ENCODE data around the gene RNF130. TPM values are rescaled to one million over a fixed set of nuclear protein-coding genes. Genes with fewer than 3 reads are reported as not detected.
"Not testable (repeated sequence)": the region's sequence is repeated elsewhere in the genome, so short reads cannot be mapped to it uniquely, and the experiment has no call there.

Gene RNF130
- total RNA-seq, 1 donor from 2014 or later = 5.5 TPM

DNA sequence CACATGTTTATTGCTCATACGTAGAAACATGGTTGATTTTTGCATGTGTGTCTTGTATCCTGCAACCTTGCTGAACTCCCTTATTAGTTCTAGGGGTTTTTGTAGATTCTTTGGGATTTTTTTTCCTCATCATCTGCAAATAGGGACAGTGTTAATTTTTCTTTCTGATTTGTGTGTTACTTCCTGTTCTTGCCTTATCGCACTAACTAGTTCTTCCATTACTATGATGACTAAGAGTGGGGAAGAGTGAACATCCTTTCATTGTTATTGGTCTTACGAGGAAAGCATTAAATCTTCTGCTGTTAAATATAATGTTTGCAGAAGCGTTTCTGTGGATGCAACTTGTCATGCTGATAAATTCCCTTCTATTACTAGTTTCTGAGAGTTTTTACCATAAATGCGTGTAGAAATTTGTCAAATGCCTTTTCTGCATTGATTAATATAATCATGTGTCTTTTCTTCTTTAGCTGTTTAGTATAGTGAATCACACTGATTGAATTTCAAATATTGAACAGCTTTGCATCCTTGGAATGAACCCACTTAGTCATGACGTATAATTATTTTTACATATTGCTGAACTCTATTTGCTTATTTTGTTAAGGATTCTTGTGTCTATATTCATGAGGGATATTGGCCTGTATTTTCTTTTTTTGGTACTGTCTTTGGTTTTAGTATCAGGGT, 32.1 kb upstream of the RNF130 start:
- intact Hi-C loops (cut with micrococcal nuclease) = no loop called here

DNA sequence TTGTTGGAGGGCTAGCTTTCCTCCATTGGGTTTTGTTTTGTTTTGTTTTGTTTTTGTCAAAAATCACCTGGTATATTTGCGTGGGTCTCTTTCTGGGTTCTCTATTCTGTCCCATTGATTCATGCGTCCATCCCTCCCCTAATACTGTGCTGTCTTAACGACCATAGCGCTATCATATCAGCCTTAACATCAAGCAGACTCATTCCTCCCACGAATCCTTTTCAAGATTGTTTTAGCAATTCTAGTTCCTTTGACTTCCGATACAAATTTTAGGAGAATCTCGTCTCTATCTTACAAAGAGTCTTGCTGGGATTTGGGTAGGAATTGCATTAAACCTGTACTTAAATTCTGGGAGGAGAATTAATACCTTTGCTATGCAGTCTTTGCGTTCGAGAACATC, 31.1 kb upstream of the RNF130 start:
- intact Hi-C loops (cut with micrococcal nuclease) = no loop called here

DNA sequence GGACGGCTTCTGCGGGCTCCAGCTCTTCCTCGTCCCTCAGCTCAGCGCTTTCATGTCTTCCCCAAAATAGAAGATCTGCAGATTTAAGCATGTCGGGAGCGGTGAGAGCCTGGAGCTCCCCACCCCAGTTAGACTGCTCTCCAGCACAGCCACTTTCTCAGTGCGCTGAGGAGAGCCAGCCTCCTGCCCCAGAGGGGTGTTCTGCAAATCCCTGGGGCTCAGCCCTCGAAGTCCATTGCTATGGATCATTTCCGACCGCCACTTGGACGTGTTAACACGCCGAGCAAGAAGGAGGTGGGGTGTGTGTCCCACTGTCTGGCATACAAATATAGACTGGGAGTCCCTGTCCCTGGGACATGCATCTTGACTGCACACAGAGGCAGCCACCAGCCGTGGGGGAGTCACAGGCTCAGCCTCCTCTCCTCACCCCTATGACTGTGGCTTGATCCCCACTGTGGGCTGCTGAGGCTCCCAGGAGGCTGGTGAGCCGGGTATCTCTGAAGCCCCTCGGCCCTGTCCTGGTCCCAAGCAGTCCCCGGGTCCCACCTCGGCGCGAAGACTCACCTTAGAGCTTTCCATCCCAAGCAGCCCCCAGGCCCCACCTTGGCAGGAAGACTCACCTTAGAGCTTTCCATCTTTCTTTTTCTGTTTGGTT, 30.0 kb upstream of the RNF130 start:
- intact Hi-C loops (cut with micrococcal nuclease) = no loop called here

DNA sequence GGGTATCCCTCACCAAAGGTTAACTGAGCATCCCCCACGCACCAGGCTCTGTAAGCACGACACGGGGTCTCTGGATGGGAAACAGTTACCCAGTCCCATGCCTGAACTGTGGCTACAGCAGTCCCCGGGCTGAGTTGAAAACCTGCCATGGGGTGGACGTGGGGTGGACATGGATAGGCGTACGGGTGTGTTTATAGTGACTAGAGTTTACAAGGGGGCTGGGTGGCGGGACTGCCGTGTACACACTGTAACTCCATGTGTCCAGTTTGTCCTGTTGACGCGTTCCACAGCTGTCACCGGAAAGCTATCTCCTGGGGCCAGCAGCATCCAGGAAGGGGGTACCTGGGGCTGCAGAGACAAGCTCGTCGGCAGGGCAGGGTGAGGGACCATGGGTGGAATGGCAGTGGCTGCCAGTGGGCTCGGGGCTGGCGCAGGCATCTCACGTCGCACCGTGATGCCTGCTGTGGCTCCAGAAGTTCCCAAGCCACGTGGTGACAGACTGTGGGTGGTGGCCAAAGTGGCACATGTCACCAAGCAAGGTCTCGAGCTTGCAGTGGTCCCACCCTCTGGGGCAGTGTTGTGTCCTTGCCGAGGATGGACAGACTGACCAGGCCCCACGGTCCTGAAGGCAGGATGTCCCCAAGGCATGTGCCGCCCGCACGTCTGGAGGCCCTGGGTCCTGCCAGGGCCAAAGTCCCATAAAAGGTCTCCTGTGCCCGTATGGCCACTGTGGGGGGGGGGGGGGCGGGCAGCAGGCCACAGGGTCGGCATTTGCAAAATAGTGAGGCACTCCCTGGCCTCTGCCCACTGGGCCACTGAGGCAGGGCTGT, 29.3 kb upstream of the RNF130 start:
- intact Hi-C loops (cut with micrococcal nuclease) = no loop called here

DNA sequence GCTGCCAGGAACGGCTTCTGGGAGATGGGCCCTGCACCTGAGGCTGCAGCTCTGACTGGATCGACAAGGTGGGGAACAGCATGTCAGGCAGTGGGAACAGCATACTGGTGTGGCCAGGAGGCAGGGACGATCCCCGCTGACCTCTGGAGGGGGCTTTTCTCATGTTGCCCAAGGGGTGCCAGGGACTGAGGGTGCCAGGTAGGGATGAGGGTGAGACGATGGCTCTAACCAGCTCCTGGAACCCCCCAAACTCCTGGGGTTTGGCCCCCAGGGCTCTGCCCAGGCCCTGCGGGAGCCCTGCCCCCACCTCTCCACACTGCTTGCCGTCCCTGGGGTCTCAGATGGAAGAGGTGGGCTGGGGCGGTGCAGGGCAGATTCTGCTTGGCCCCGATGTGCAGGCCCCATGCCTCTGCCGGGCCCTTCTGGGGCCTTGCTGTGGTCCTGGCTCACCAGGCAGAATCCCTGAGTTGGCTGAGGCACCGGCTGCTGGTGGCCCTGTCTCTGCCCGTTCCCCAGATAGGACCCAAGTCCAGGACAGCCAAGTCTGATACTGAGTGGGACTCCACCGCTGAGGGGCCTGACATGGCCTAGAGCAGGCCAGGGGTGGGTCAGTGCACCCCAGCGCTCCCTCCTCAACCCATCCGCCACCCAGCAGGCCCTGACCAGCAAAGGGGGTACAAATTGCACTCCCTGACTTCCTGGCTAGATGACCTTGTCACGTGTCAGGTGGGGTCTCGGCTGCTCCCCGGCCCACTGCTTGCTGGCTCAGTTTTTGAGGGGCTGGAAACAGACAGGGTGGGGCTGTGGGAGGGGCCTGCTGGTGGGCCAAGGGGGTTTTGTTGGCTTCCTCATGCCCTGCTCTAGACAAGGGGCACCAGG, 28.4 kb upstream of the RNF130 start:
- intact Hi-C loops (cut with micrococcal nuclease) = no loop called here

DNA sequence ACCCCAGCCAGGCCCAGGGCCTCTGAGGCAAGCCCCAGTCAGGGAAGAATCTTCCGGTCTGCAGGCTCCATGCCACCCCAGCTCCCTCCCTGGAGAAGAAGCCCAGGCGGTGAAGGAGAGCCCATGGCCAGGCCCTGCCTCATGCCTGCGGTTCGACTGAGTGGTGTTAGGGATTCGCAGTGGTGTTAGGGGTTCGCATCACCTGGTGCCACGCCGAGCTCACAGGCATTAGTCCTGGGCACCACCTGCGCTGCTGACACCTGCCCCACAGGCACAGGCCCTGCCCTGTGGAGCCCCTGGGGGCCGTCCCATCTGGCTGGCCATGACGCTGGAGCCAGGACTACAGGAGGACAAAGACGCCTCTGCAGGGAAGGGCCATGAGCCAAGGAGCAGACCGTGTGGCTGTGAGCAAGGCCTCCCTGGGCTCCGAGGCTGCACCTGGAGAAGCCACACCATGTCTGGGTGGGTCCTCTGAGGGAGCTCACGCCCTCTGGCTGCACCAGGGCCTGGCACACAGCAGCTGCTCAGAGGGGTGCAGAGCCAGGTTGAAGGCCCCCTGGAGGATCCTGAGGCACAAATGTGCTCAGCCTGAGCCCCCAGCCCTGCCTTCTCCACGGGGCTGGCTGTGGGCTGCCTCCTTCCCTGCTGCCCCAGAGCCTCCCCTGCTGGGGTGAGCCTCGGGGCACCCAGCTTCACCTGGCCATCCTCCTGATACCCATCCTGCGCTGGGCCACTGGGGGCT, 27.6 kb upstream of the RNF130 start:
- intact Hi-C loops (cut with micrococcal nuclease) = no loop called here

DNA sequence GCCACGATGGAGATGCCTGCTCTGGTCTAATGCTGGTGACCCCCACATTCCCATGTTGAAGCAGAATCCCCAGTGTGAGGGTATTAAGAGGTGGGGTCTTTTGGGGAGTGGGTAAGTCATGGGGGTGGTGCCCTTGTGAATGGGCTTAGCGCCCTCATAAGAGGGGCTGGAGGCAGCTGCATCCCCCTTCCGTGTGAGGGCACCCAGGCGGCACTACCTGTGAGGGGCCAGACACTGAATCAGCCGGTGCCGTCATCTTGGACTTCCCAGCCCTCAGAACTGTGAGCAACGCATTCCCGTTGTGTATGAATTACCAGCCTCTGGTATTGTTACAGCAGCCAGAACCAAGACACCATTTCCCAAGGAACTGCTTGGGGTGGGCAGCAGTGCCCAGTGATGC, 27.0 kb upstream of the RNF130 start:
- intact Hi-C loops (cut with micrococcal nuclease) = no loop called here

DNA sequence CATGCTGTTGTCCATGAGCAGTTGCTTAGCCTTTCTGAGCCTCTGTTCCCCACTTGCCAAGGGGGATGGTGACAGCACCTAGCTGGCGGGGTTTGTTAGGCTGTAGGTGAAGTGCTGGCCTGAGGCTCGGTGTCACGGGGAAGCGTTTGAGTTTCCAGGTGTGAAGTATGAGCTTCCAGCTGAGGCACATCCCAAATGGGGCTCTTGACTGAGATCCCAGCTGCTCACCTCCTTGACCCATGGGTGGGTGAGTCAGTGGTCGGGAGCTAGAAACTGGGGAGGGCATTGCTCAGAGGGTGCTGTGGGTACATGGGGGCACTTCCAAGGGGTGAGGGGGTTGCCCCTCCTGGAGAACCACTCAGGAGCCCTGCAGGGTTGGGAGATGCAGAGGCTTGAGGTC, 26.4 kb upstream of the RNF130 start:
- intact Hi-C loops (cut with micrococcal nuclease) = no loop called here

DNA sequence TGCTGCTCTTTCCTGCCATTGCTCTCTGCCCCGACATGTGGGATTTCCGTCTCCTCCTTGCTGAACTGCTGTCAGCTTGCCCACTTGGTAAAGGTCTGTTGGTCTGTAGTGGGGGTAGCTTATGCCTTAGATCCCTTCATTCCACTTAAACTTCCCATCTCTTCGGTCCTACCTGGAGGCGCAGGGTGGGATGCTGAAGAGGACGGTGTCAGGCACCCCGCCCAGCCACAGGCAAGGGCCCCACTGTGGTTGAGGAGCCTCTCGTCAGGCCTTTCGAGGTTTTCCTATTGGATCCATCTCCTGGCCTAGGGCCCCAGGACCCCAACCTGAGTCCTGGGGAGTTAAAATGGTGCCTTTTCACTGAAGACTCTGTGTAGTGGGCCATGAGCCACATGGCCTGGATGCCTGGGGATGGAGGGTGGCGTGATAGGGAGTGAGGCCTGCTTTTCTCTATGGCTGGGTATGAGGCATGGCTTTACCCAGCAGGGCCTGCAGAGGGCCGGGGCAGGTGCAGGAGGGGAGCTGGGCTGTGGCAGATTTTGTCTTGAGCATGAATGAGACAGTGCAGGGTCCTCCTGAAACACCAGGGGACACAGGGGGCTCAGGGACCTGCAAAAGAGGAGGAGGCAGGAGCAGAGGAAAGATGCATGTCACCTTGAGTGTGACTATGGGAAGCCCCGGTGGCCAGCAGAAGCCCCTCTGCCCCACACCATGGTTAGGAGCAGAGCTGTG, 25.8 kb upstream of the RNF130 start:
- intact Hi-C loops (cut with micrococcal nuclease) = no loop called here

DNA sequence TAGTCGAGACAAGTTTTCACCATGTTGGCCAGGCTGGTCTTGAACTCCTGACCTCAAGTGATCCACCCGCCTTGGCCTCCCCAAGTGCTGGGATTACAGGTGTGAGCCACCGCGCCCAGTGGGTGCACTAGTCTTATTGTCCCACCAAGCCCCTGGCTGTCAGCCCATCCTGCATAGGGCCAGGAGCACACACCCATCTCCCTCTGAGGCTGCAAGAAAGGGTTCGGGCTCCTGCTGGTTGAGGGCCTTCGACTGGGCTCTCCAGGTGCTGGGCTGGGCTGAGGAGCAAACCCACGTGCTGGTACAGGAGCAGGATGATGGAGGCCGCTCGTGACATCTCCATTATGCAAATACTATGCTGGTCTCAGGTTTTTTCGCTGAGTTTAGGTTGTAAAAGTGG, 25.1 kb upstream of the RNF130 start:
- intact Hi-C loops (cut with micrococcal nuclease) = no loop called here

DNA sequence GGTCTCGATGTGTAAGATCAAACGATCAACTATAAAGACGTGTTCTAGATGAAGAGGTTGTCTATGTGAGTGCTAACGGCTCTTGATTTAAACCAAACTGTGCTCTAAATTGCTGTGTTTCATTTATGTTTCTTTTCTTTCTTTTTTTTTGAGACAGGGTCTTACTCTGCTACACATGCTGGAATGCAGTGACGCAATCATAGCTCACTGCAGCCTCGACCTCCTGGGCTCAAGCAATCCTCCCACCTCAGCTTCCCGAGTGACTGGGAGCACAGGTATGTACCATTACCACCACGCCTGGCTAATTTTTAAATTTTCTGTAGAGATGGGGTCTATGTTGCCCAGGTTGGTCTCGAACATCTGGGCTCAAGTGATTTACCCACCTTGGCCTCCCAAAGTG, 24.0 kb upstream of the RNF130 start:
- intact Hi-C loops (cut with micrococcal nuclease) = no loop called here

DNA sequence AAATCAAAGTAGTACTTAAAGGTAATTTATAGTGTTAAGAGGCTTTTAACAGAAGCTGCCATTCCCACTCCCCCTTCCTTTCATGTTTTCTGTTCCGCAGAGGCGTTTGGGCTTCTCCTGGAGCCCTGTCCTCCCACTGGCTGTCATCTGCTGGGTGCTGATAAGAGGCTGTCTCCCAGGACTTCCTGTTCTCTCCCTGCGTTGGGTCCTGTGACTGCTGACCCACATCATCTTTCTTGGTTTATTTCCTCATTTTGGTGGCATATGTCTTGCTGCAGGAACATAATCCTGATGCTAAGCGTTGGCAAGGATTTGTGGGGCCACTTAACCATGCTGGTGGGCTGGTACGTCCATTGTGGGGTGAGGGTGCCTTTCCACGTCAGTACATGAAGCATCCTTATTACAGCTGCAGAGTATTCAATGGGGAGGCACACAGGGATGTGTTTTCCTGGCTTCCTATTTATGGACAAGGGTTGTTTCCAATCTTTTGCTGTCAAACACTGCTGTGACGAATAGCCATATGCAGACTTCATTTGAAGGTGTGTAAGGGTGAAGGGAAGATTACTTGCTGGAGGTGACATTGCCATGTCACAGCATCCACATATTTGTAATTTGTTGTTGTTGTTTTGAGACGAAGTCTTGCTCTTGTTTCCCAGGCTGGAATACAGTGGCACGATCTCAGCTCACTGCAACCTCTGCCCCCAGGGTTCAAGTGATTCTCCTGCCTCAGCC, 22.3 kb upstream of the RNF130 start:
- intact Hi-C loops (cut with micrococcal nuclease) = no loop called here

DNA sequence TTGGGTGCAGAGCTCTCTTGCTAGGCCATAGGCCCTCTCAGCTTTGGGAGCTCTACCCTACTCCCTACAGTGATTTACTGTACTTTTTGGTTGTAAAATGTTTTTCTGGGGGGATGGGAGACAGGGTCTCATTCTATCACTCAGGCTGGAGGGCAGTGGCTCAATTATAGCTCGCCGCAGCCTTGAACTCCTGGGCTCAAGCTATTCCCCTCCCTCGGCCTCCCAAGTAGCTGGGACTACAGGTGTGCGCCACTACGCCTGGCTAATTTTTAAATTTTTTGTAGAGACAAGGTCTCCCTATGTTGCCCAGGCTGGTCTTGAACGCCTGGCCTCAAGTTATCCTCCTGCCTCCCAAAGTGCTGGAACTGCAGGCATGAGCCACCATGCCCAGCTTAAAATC, 21.7 kb upstream of the RNF130 start:
- intact Hi-C loops (cut with micrococcal nuclease) = no loop called here

DNA sequence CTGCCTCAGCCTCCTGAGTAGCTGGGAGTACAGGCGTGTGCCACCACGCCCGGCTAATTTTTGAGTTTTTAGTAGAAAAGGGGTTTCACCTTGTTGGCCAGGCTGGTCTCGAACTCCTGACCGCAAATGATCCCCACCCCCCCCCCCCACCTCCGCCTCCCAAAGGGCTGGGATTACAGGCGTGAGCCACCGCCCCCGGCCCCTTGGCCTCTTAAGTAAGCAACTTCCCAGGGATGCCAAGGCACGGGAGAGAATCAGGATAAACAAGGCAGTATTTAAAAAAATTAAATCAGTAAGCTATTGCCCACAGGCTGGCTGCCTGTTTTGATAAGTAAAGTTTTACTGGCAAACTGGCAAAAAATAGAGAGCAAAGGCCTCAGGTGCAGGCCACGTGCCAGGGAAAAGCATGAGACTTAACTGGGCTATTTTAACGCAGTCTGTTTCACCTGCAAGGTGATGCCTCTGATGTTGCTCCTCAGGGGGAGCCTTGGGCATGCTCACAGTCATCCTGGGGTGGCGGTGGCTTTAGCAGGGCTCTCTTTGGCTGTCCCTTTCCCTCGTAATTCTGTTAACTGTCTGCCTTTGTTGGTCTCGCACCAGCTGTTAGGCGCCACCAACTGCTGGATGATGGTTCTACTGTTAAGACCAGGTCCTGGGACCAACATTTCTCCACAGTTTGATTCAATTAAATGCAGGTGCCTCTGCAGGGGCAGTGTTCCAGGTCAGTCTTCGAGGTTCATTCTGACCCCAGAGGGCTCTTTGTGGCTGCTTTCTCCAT, 19.4 kb upstream of the RNF130 start:
- intact Hi-C loops (cut with micrococcal nuclease) = no loop called here

DNA sequence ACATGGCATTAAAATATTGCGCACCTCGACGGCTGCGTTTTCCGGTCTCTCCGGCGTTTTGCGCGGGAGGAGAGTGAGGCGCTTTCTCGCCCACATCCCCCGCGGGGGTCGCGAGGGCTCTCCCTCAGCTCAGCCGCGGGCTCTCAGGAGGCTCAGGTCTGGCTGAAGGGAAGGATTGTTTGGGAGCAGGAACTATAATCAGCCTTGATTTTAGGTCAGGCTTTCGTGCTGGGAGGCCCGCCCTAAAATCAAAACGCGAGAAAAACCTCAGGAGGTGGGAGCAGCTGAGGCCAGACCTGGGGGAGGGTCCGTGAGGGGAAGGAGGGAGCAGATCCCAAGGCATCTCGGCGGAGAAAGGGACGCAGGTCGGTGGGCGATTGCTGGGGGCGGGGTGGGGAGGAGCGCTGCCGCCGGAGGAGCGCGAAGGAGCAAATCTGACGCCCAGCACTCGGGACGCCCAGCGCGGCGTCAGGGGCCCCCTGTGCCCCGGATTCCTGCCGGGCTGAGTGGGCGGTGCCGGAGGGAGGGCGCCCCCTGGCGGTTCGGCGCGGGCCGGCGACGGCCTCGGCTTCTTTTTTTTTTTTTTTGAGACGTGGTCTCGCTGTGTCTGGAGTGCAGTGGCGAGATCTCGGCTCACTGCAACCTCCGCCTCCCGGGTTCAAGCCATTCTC, 18.7 kb upstream of the RNF130 start:
- intact Hi-C loops (cut with micrococcal nuclease) = no loop called here

DNA sequence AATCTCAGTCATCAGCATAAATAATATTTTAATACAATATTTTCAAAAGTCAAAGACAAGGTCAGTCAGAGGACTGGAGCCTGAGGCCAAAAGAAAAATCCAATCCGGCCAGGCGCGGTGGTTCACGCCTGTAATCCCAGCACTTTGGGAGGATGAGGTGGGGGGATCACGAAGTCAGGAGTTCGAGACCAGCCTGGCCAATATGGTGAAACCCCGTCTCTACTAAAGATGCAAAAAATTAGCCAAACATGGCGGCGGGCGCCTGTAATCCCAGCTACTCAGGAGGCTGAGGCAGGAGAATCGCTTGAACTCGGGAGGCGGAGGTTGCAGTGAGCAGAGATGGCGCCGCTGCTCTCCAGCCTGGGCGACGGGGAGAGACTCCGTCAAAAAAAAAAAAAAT, 18.1 kb upstream of the RNF130 start:
- intact Hi-C loops (cut with micrococcal nuclease) = not testable (repeated sequence)

DNA sequence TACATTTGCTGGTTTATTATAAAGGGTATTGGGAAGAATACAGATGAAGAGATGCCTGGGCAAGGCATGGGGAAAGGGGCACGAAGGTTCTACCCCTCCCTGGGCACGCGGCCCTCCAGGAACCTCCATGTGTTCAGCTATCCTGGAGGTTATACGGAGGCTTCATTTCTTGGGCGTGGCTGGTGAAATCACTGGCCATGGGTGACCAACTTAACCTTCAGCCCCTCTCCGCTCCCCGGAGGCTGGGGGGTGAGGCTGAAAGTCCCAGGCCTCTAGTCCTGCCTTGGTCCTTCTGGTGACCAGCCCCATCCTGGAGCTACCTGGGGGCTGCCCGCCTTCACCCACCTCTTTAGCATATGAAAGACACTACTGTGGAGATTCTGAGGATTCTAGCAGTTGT, 17.0 kb upstream of the RNF130 start:
- intact Hi-C loops (cut with micrococcal nuclease) = no loop called here

DNA sequence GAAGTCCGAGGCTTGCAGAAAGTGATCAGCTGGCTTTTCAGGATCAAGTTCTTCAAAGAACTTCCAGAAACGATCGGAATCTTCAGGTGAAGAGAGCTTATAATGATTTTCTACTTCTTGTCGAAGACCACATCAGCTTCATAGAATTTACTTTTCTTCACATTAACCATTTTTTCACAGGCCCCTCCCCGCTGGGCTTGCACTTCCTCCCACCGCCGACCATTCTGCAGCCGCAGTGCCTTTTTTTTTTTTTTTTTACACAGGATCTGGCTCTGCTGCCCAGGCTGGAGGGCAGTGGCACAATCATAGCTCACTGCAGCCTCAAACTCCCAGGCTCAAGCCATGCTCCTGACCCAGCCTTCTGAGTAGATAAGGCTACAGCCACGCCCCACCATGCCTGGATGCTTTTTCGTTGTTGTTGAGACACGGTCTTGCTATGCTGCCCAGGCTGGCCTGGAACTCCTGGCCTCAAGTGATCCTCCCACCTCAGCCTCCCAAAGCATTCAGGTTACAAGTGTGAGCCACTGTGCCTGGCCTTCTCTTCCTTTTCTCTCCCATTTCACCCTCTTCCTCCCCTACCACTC, 15.3 kb upstream of the RNF130 start:
- intact Hi-C loops (cut with micrococcal nuclease) = no loop called here

Data from T-helper 2 cell treated with Interferon-gamma antibody and Interleukin-4, amounts not matched to agents 100 ng/mL and 5 ng/mL, for 36 hours (primary cell).